Glutamatergic neuron (in vitro differentiated cells): Measurements from ENCODE around the gene FGF1. TPM values are rescaled to one million over a fixed set of nuclear protein-coding genes. Genes with fewer than 3 reads are reported as not detected.
A peak's percentile ranks its signal among the peaks of the same experiment; 100 is the strongest.

Experiments used
- DNase-seq: peaks from one replicate; pipeline ENCODE4 v3.0.0; 2022
- H3K27ac Mint-ChIP-seq: one replicate; pipeline ENCODE4 v1.8.0; 2020; ENCODE audit warnings: mild to moderate bottlenecking, mixed read lengths, inconsistent platforms; ENCODE audit not compliant: unreplicated experiment
- H3K27me3 Mint-ChIP-seq: one replicate; pipeline ENCODE4 v1.8.0; 2020; ENCODE audit warnings: mild to moderate bottlenecking, moderate library complexity, mixed read lengths, inconsistent platforms; ENCODE audit not compliant: unreplicated experiment
- H3K36me3 Mint-ChIP-seq: one replicate; pipeline ENCODE4 v1.8.0; 2020; ENCODE audit warnings: mild to moderate bottlenecking, mixed read lengths, inconsistent platforms; ENCODE audit not compliant: unreplicated experiment
- H3K4me1 Mint-ChIP-seq: one replicate; pipeline ENCODE4 v1.8.0; 2020; ENCODE audit warnings: mild to moderate bottlenecking, low read depth, mixed read lengths, inconsistent platforms; ENCODE audit not compliant: unreplicated experiment
- H3K4me3 Mint-ChIP-seq: one replicate; pipeline ENCODE4 v1.8.0; 2020; ENCODE audit warnings: mild to moderate bottlenecking, mixed read lengths, inconsistent platforms; ENCODE audit not compliant: unreplicated experiment
- H3K9me3 Mint-ChIP-seq: one replicate; pipeline ENCODE4 v1.8.0; 2020; ENCODE audit warnings: mild to moderate bottlenecking, moderate library complexity, mixed read lengths, inconsistent platforms; ENCODE audit not compliant: unreplicated experiment
- total RNA-seq: library from RNA; stranded (reverse); fragmentation: NEBNext Ultra II Directional; extraction: Animal tissue kit (Norgen Biotek cat#: 25700); gene quantifications from one replicate; pipeline ENCODE4 v1.2.1, GENCODE V29; 2021; ENCODE audit not compliant: unreplicated experiment
- TF ChIP-seq, protein P1 (sequence below): fragments of 200-600 bp; sonication (generic); IDR thresholded peaks from one replicate; pipeline ENCODE4 v1.5.0; 2021; ENCODE audit not compliant: partially characterized antibody, unreplicated experiment

The FGF1 gene
- total RNA-seq, 1 donor from 2014 or later, result not detected

DNA sequence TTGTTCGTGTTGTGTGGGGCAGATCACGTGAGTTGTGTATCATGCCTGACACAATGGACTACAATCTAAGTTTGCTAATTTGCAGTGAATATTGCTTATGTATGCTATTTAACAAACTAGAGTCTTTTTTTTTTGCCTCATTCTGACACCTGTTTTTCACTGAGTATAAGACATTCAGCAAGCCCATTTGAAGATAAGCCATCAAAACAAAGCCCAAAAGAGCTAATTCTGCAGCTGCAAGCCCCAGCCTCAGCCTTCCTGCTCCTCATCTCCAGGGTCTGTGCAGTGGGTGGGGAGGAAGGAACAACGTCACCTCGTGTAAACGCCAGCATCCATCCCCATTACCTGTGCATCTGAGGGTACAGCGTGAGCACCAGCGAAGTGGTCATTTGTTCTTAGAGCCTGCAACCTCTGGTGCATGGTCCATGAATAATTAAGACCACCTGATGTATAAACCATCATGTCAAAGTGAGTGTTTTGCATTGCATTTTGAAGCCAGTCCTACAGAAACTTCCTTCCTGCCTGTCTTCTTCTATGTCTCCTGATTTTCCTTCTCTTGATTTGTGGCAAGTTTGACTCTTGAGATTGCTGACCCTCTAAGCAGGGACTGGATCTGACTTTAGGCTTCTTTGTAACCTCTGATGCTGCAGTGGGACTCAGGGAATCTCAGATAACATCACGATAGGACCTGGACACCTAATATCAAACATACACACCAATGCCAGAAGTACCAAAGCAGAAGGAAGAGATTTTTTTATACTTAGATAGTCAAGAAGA lies 73.2 kb downstream of the FGF1 start:
- Mint-ChIP-seq H3K27ac (no peak overlapping the region), H3K36me3 (no peaks in the 10 kb centered on the region), H3K27me3 (peaks cover 3% of the 10 kb centered on the region), H3K4me1 (peaks cover 7% of the 10 kb centered on the region), H3K4me3 (no peak overlapping the region), H3K9me3 (no peaks in the 10 kb centered on the region)
- TF ChIP-seq, protein P1, sequence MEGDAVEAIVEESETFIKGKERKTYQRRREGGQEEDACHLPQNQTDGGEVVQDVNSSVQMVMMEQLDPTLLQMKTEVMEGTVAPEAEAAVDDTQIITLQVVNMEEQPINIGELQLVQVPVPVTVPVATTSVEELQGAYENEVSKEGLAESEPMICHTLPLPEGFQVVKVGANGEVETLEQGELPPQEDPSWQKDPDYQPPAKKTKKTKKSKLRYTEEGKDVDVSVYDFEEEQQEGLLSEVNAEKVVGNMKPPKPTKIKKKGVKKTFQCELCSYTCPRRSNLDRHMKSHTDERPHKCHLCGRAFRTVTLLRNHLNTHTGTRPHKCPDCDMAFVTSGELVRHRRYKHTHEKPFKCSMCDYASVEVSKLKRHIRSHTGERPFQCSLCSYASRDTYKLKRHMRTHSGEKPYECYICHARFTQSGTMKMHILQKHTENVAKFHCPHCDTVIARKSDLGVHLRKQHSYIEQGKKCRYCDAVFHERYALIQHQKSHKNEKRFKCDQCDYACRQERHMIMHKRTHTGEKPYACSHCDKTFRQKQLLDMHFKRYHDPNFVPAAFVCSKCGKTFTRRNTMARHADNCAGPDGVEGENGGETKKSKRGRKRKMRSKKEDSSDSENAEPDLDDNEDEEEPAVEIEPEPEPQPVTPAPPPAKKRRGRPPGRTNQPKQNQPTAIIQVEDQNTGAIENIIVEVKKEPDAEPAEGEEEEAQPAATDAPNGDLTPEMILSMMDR, result no peak
- no peak for DNase-seq

DNA sequence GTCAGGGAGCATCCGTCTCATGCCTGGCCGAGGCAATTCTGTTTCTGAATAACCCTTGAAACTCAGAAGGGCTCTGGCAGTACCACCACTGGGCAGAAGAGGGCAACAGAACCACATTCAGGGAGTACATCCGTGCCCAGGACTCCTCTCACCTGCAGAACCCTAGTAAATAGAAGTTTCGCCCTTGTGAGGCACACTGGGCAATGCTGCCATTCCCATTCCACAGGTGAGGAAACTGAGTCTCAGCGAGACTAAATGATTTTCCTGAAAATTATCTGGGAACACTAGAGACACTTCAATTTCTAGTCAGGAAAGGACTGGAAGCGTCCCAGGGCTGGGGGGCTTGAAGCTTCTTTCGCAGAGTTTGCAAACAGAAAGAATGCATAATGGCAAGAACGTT lies 74.7 kb downstream of the FGF1 start:
- peak; percentile 85 for DNase-seq
- H3K27me3 Mint-ChIP-seq, result no peaks in the 10 kb centered on the region
- H3K4me3 Mint-ChIP-seq, result no peak overlapping the region
- TF ChIP-seq, protein P1, result peak; percentile 87
- H3K36me3 Mint-ChIP-seq, result no peaks in the 10 kb centered on the region
- H3K27ac Mint-ChIP-seq, result no peak overlapping the region
- H3K4me1 Mint-ChIP-seq, result peaks cover 7% of the 10 kb centered on the region
- H3K9me3 Mint-ChIP-seq, result no peaks in the 10 kb centered on the region

DNA sequence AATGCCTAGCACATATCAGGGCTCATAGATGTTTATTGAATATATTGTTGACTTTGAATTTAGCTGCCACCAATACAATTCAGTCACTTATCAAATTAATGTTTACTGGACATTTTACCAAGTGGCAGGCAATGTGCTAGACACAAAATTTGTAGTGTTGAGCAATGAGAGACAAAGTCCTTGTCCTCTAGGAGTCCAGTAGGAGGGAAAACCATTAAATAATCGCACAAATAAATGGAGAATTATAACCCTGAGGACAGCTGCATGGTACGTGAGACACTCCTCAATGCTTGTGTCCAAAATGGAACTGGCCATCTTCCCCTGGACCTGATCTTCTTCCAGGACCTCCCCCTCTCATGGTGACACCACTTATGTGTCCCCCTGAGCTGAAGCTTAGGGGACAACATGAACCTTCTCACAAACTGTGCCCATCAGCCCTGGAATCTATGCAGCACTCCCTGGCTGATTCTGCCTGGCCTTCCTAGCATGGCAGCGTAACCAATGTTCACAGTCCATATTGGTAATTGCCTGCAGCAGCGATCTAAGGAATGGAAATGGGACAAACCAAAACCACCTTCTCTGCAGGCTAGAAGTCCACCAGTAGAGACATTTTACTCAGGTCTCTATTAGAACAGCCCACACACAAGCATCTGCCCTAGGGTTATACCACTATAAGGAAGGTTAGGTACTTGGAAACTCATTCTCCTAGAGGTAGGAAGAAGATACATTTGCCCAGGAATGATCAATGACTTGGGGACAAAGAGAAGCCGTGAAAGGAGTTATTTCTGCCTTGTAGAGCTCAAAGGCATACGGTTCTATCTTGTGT lies 75.5 kb downstream of the FGF1 start:
- H3K36me3 Mint-ChIP-seq, result no peaks in the 10 kb centered on the region
- H3K4me1 Mint-ChIP-seq, result peaks cover 7% of the 10 kb centered on the region
- no peaks in the 10 kb centered on the region for H3K27me3 Mint-ChIP-seq
- TF ChIP-seq, protein P1, result no peak
- H3K4me3 Mint-ChIP-seq, result no peak overlapping the region
- H3K27ac Mint-ChIP-seq, result no peak overlapping the region
- DNase-seq, result no peak
- no peaks in the 10 kb centered on the region for H3K9me3 Mint-ChIP-seq

DNA sequence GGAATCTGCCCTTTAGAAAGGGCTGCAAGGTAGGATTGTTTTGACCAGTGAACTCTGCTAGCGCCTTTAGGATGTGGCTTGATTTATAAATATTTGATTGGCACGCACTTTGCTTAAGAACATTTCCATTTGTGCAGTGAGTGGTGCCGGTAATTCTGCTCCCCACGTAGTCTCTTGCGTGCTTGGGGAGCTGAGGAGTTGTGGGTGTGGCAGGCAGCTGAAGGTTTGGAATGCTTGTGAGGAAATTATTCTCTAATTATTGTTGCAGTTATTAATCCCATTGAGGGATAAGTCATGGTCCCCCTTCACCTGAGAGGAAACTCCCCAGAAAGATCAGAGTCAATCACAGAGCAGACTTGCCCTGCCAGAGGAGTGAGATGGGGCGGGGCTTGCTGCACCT lies 76.7 kb downstream of the FGF1 start:
- no peak overlapping the region for H3K27ac Mint-ChIP-seq
- H3K9me3 Mint-ChIP-seq, result no peaks in the 10 kb centered on the region
- no peaks in the 10 kb centered on the region for H3K36me3 Mint-ChIP-seq
- TF ChIP-seq, protein P1, result no peak
- H3K4me3 Mint-ChIP-seq, result no peak overlapping the region
- peaks cover 2% of the 10 kb centered on the region for H3K4me1 Mint-ChIP-seq
- no peaks in the 10 kb centered on the region for H3K27me3 Mint-ChIP-seq
- no peak for DNase-seq

DNA sequence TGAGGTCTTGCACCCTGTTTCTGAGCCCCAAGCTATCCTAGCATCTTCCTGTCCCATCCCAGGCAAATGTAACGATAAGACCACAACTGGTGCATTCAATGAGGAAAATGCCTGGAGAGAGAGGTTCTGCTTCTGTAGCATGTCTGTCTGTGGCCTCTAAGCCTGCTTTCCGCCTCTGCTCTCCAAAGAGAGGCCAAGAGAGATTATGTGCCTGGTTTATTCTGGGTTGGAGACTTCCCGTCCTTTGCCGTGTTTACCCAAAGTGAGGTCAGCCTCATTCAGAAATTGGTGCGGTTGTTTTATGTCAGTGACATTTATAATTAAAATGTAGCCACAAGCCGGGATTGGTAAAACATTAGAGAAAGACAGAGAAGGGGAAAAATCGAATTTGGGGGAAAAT lies 77.8 kb downstream of the FGF1 start:
- TF ChIP-seq, protein P1, result no peak
- Mint-ChIP-seq H3K27ac (no peak overlapping the region), H3K27me3 (no peaks in the 10 kb centered on the region), H3K4me1 (peaks cover 2% of the 10 kb centered on the region), H3K4me3 (no peak overlapping the region), H3K36me3 (no peaks in the 10 kb centered on the region), H3K9me3 (no peaks in the 10 kb centered on the region)
- no peak for DNase-seq
